GM23248 (cell line): ENCODE results near the gene MRE11. TPM values are rescaled to one million over a fixed set of nuclear protein-coding genes. Genes with fewer than 3 reads are reported as not detected.
"Not testable (repeated sequence)": the region's sequence is repeated elsewhere in the genome, so short reads cannot be mapped to it uniquely, and the experiment has no call there.

ENCODE experiments used
- DNase-seq: peaks from one replicate; pipeline ENCODE4 v3.0.0-alpha.2; 2015
- H2AFZ ChIP-seq: fragments of 200-600 bp; sonication (generic); 2 replicates; pipeline ENCODE4 v1.6.1; 2016; ENCODE audit warnings: antibody characterized with exemption
- H3F3A ChIP-seq: fragments of 200-600 bp; sonication (generic); 2 replicates; pipeline ENCODE4 v1.6.1; 2016; ENCODE audit warnings: mild to moderate bottlenecking, antibody characterized with exemption, mixed run types; ENCODE audit not compliant: insufficient read depth
- H3K27ac ChIP-seq: fragments of 200-600 bp; sonication (generic); 2 replicates; pipeline ENCODE4 v1.5.1; 2016; ENCODE audit warnings: mild to moderate bottlenecking
- H3K27me3 ChIP-seq: fragments of 200-600 bp; sonication (generic); replicated peaks from 2 replicates; pipeline ENCODE4 v1.6.1; 2016; ENCODE audit warnings: mild to moderate bottlenecking; ENCODE audit not compliant: insufficient read depth
- H3K36me3 ChIP-seq: fragments of 200-600 bp; sonication (generic); 2 replicates; pipeline ENCODE4 v1.6.1; 2016; ENCODE audit warnings: low read depth, mild to moderate bottlenecking
- H3K4me1 ChIP-seq: fragments of 200-600 bp; sonication (generic); 2 replicates; pipeline ENCODE4 v1.6.1; 2016; ENCODE audit warnings: mild to moderate bottlenecking; ENCODE audit not compliant: insufficient read depth
- H3K4me2 ChIP-seq: fragments of 200-600 bp; sonication (generic); one replicate; pipeline ENCODE4 v1.6.1; 2016; ENCODE audit warnings: mild to moderate bottlenecking; ENCODE audit not compliant: unreplicated experiment
- H3K4me3 ChIP-seq: fragments of 200-600 bp; sonication (generic); 2 replicates; pipeline ENCODE4 v1.5.1; 2016; ENCODE audit warnings: mild to moderate bottlenecking
- H3K79me2 ChIP-seq: fragments of 200-600 bp; sonication (generic); 2 replicates; pipeline ENCODE4 v1.6.1; 2016; ENCODE audit warnings: mild to moderate bottlenecking; ENCODE audit not compliant: insufficient read depth
- H3K9ac ChIP-seq: fragments of 200-600 bp; sonication (generic); 2 replicates; pipeline ENCODE4 v1.6.1; 2016; ENCODE audit warnings: mild to moderate bottlenecking
- H3K9me2 ChIP-seq: fragments of 200-600 bp; sonication (generic); 2 replicates; pipeline ENCODE4 v1.6.1; 2016; ENCODE audit warnings: mixed run types, mild to moderate bottlenecking, moderate library complexity; ENCODE audit not compliant: insufficient read depth
- H3K9me3 ChIP-seq: fragments of 200-600 bp; sonication (generic); one replicate; pipeline ENCODE4 v1.6.1; 2017; ENCODE audit warnings: low read depth
- H4K20me1 ChIP-seq: fragments of 200-600 bp; sonication (generic); 2 replicates; pipeline ENCODE4 v1.6.0; 2016; ENCODE audit not compliant: insufficient read depth
- EZH2 ChIP-seq: fragments of 200-600 bp; sonication (generic); IDR thresholded peaks from 2 replicates; pipeline ENCODE4 v1.6.1; 2018; ENCODE audit warnings: antibody characterized with exemption, mild to moderate bottlenecking; ENCODE audit not compliant: insufficient read depth, poor library complexity, severe bottlenecking
- EZH2phosphoT487 ChIP-seq: fragments of 200-600 bp; sonication (generic); IDR thresholded peaks from 2 replicates; pipeline ENCODE4 v1.6.1; 2018; ENCODE audit warnings: antibody characterized with exemption, moderate library complexity, mild to moderate bottlenecking, low read depth; ENCODE audit not compliant: insufficient read depth
- WGBS, 2 experiments: methylation state at CpG; one replicate each; pipeline ENCODE4 v1.1.6; 2015 to 2017; ENCODE audit warnings: low lambda C conversion rate in 2 of 2, low coverage in 1 of 2; ENCODE audit errors: missing lambda C conversion rate in 2 of 2; 5-methylcytosine and 5-hydroxymethylcytosine counted together
- in situ Hi-C: fragments of 300-500 bp; cut with MboI; formaldehyde crosslinking; loops from 2 replicates; pipeline ENCODE4 v1.15.0; 2020
- microRNA counts: library from miRNA; unstranded; fragments of <30 nt; microRNA quantifications from one replicate; lab custom pipeline; 2016
- microRNA-seq: library from miRNA; unstranded; fragments of <30 nt; microRNA quantifications from one replicate; pipeline ENCODE4, GENCODE V29; 2016; ENCODE audit warnings: borderline number of aligned reads
- polyA plus RNA-seq: library from polyadenylated mRNA; unstranded; fragments of >200 nt; fragmentation: Nextera tagmentation; extraction: Ambion mirVana; gene quantifications from 2 replicates; pipeline ENCODE4 v1.2.1, GENCODE V29; 2016
- small RNA-seq: library from RNA; depleted of rRNA; stranded (forward); fragments of <200 nt; gene quantifications from one replicate; pipeline ENCODE3, GENCODE V24; 2014; ENCODE audit warnings: low read depth, low replicate concordance
- total RNA-seq: library from RNA; depleted of rRNA; stranded (reverse); fragments of >200 nt; shearing (Covaris generic); gene quantifications from 2 replicates; pipeline ENCODE4 v1.2.3, GENCODE V29; 2014; rRNA removed

Gene MRE11
- total and polyA plus RNA-seq, 2 experiments from 2014 or later: 10.6 to 15.6 TPM

GRCh38 chr11:94376841-94377240 is 116.8 kb downstream of the MRE11 start:
- Histone ChIP-seq H3K4me1 (no peaks in the 10 kb centered on the region), H4K20me1 (no peaks in the 10 kb centered on the region), H3K27me3 (no peaks in the 10 kb centered on the region; the same call in 1 of the 2 replicates), H3K9me2 (no peaks in the 10 kb centered on the region), H3K4me3 (no peak overlapping the region), H3K9me3 (no peaks in the 10 kb centered on the region), H3K27ac (no peak overlapping the region), H3K36me3 (no peaks in the 10 kb centered on the region), H3K9ac (no peak overlapping the region), H3K79me2 (no peaks in the 10 kb centered on the region), H2AFZ (no peak overlapping the region), H3K4me2 (no peak overlapping the region), H3F3A (no peaks in the 10 kb centered on the region)
- TF ChIP-seq EZH2: no peak
- no peak for TF ChIP-seq EZH2phosphoT487
- no peak for DNase-seq
- 55 to 65% methylated on average over 1 of the region's 1 CpG for WGBS, 2 experiments
- in situ Hi-C loops: no loop called here

- H3F3A ChIP-seq, H3K9me2 ChIP-seq, H3K4me1 ChIP-seq, H3K4me2 ChIP-seq, H3K4me3 ChIP-seq, H3K79me2 ChIP-seq, in situ Hi-C loops, H3K9me3 ChIP-seq, H3K9ac ChIP-seq, H4K20me1 ChIP-seq, H3K27me3 ChIP-seq, H3K27ac ChIP-seq, DNase-seq, H3K36me3 ChIP-seq, H2AFZ ChIP-seq: not testable (repeated sequence)
- 26% methylated on average over 6 of the region's 6 CpGs for WGBS, 2 experiments
Observed at GRCh38 chr11:94370576-94370975, 123.1 kb downstream of the MRE11 start.

MicroRNAs within 50 kb of the gene (microRNA counts, 767-probe panel; counts per million panel counts)
- microRNA hsa-miR-548l (lab: Ali Mortazavi, UCI): 447 counts per million, percentile 86 among the panel's probes with 10 or more counts

Small RNA genes lying within 50 kb of the gene (microRNA-seq; reads per million reads assigned to microRNA genes)
- 6.6 reads per million, percentile 9 among the genes with 10 or more reads in this experiment for gene MIR548L

Small RNA genes lying within 50 kb of the gene (small RNA-seq; reads per million reads assigned to genes)
- gene MIR548L: not detected

Other genes starting within 250 kb of the MRE11 start
- gene IZUMO1R, start 189.3 kb downstream of the MRE11 start, total RNA-seq: not detected in 2 replicates
- not detected in 2 replicates for gene IZUMO1R, start 189.3 kb downstream of the MRE11 start, polyA plus RNA-seq
- gene GPR83, start 92.4 kb downstream of the MRE11 start, total RNA-seq: not detected in 2 replicates
- gene GPR83, start 92.4 kb downstream of the MRE11 start, polyA plus RNA-seq: 0.04 TPM in 1 of 2 replicates, not detected in the other
- gene ANKRD49, start 140 bp upstream of the MRE11 start, total RNA-seq: 18.6 and 37.2 TPM in 2 replicates
- 13.9 and 14.1 TPM in 2 replicates for gene ANKRD49, start 140 bp upstream of the MRE11 start, polyA plus RNA-seq
- not detected in 2 replicates for gene C11orf97, start 18.6 kb upstream of the MRE11 start, total RNA-seq
- not detected in 2 replicates for gene C11orf97, start 18.6 kb upstream of the MRE11 start, polyA plus RNA-seq
- 4.2 and 7.9 TPM in 2 replicates for gene FUT4, start 50.1 kb upstream of the MRE11 start, total RNA-seq
- gene FUT4, start 50.1 kb upstream of the MRE11 start, polyA plus RNA-seq: 2.0 and 2.3 TPM in 2 replicates
- 1.2 and 2.8 TPM in 2 replicates for gene PIWIL4, start 73.5 kb upstream of the MRE11 start, total RNA-seq
- gene PIWIL4, start 73.5 kb upstream of the MRE11 start, polyA plus RNA-seq: 1.1 and 1.4 TPM in 2 replicates